H1 (cell line): ENCODE results near the gene HGFAC. TPM values are rescaled to one million over a fixed set of nuclear protein-coding genes. Genes with fewer than 3 reads are reported as not detected.

Experiments
- CTCF ChIA-PET: fragments of 300-600 bp; sonication (Branson Sonifier 250); formaldehyde crosslinking; loops from one replicate; lab custom pipeline; 2021; ENCODE audit not compliant: partially characterized antibody; lab: Charles Lee
- POLR2A ChIA-PET: fragments of 300-600 bp; sonication (Branson Sonifier 250); formaldehyde crosslinking; loops from one replicate; lab custom pipeline; 2021; ENCODE audit warnings: inconsistent platforms; ENCODE audit not compliant: partially characterized antibody; lab: Charles Lee
- DNase-seq, 2 experiments: peaks; one replicate each; pipeline versions ENCODE4 v3.0.0 to v3.0.0-alpha.2; 2010 to 2022; ENCODE audit warnings: low spot score in 2 of 2, low read depth in 1 of 2, mixed read lengths in 1 of 2
- FAIRE-seq: peaks from 2 replicates; lab custom pipeline; 2011; peaks lifted over from hg19 to GRCh38; lab: Jason Lieb, UNC
- H2AFZ ChIP-seq: 2 replicates; pipeline ENCODE4 v1.8.1; 2012; ENCODE audit warnings: low read length, inconsistent platforms
- H2AK5ac ChIP-seq: 2 replicates; pipeline ENCODE4 v1.6.1; 2013; ENCODE audit warnings: low read depth, low read length
- H2BK120ac ChIP-seq: replicated peaks from 2 replicates; pipeline ENCODE3; 2013; ENCODE audit warnings: low read depth, low read length, inconsistent platforms
- H2BK12ac ChIP-seq: 2 replicates; pipeline ENCODE4 v1.6.1; 2013; ENCODE audit warnings: low read depth, low read length
- H2BK15ac ChIP-seq: 2 replicates; pipeline ENCODE4 v1.6.1; 2013; ENCODE audit warnings: low read length
- H2BK20ac ChIP-seq: 2 replicates; pipeline ENCODE4 v1.6.1; 2013; ENCODE audit warnings: low read length
- H2BK5ac ChIP-seq: 2 replicates; pipeline ENCODE4 v1.6.1; 2013; ENCODE audit warnings: low read depth, low read length
- H3K14ac ChIP-seq: 2 replicates; pipeline ENCODE4 v1.6.1; 2013; ENCODE audit warnings: inconsistent platforms; ENCODE audit not compliant: insufficient read length
- H3K18ac ChIP-seq: 2 replicates; pipeline ENCODE4 v1.6.1; 2013; ENCODE audit warnings: low read length; ENCODE audit errors: extremely low read depth
- H3K23ac ChIP-seq: 2 replicates; pipeline ENCODE4 v1.6.1; 2013; ENCODE audit warnings: inconsistent platforms; ENCODE audit not compliant: insufficient read length
- H3K23me2 ChIP-seq: 2 replicates; pipeline ENCODE4 v1.6.1; 2013; ENCODE audit warnings: low read depth, low read length
- H3K27ac ChIP-seq: 2 replicates; pipeline ENCODE4 v1.6.1; 2011; ENCODE audit warnings: low read depth, low read length, inconsistent platforms
- H3K27me3 ChIP-seq, 4 experiments: replicated peaks in 1 of 4; 1 replicate in 1 of 4; 2 replicates in 3 of 4; pipeline versions ENCODE4 v1.6.1 to v1.8.1; 2011 to 2013; ENCODE audit warnings: low read length in 3 of 4, mild to moderate bottlenecking in 3 of 4, inconsistent platforms in 2 of 4, mixed read lengths in 2 of 4, moderate library complexity in 1 of 4; ENCODE audit not compliant: control insufficient read depth in 3 of 4, insufficient read depth in 3 of 4; ENCODE audit errors: extremely low read depth in 1 of 4
- H3K36me3 ChIP-seq, 4 experiments: 2 replicates each; pipeline versions ENCODE4 v1.6.1 to v1.8.1; 2011 to 2013; ENCODE audit warnings: mild to moderate bottlenecking in 4 of 4, low read length in 3 of 4, moderate library complexity in 2 of 4, control low read depth in 1 of 4, inconsistent platforms in 1 of 4; ENCODE audit not compliant: insufficient read depth in 4 of 4, control insufficient read depth in 2 of 4
- H3K4ac ChIP-seq: replicated peaks from 2 replicates; pipeline ENCODE3; 2013; ENCODE audit warnings: low read length, low read depth, mixed read lengths, inconsistent platforms; ENCODE audit not compliant: insufficient read length
- H3K4me1 ChIP-seq, 4 experiments: replicated peaks in 1 of 4; 1 replicate in 1 of 4; 2 replicates in 3 of 4; pipeline versions ENCODE4 v1.6.1 to v1.8.1; 2011 to 2013; ENCODE audit warnings: low read length in 3 of 4, inconsistent platforms in 2 of 4, mixed read lengths in 1 of 4; ENCODE audit not compliant: insufficient read depth in 4 of 4, control insufficient read depth in 3 of 4
- H3K4me2 ChIP-seq, 2 experiments: 2 replicates each; pipeline versions ENCODE4 v1.6.1 to v1.8.1; 2011 to 2013; ENCODE audit warnings: low read depth in 2 of 2, low read length in 2 of 2, control low read depth in 1 of 2, inconsistent platforms in 1 of 2, mild to moderate bottlenecking in 1 of 2; ENCODE audit not compliant: insufficient read depth in 1 of 2
- H3K4me3 ChIP-seq, 4 experiments: fragments of 200-600, 300-600 bp in 1 of 4; sonication (generic), shearing (Covaris generic), sonication (Bioruptor Twin) in 1 of 4; 2 replicates each; pipeline versions ENCODE4 v1.5.1 to v1.8.1; 2011 to 2016; ENCODE audit warnings: low read length in 4 of 4, low read depth in 3 of 4, control low read depth in 2 of 4, inconsistent platforms in 2 of 4, mild to moderate bottlenecking in 2 of 4, mixed read lengths in 1 of 4, moderate library complexity in 1 of 4; ENCODE audit not compliant: insufficient read depth in 2 of 4; ENCODE audit errors: extremely low read depth in 1 of 4
- H3K56ac ChIP-seq: replicated peaks from 2 replicates; pipeline ENCODE3; 2013; ENCODE audit warnings: low read depth, mild to moderate bottlenecking, mixed read lengths, low read length, inconsistent platforms; ENCODE audit not compliant: insufficient read length
- H3K79me1 ChIP-seq: 2 replicates; pipeline ENCODE4 v1.6.1; 2013; ENCODE audit warnings: low read depth, low read length, control low read depth
- H3K79me2 ChIP-seq, 2 experiments: 2 replicates each; pipeline versions ENCODE4 v1.6.1 to v1.8.1; 2012 to 2013; ENCODE audit warnings: low read length in 2 of 2, mild to moderate bottlenecking in 2 of 2, inconsistent platforms in 1 of 2; ENCODE audit not compliant: insufficient read depth in 2 of 2, control insufficient read depth in 1 of 2
- H3K9ac ChIP-seq, 4 experiments: replicated peaks in 1 of 4; 1 replicate in 1 of 4; 2 replicates in 3 of 4; pipeline versions ENCODE4 v1.6.1 to v1.8.1; 2011 to 2013; ENCODE audit warnings: low read depth in 3 of 4, low read length in 3 of 4, control low read depth in 2 of 4, mild to moderate bottlenecking in 2 of 4, moderate library complexity in 2 of 4, inconsistent platforms in 1 of 4; ENCODE audit errors: extremely low read depth in 1 of 4
- H3K9me3 ChIP-seq, 2 experiments: 2 replicates each; pipeline versions ENCODE4 v1.6.1 to v1.8.1; 2012 to 2013; ENCODE audit warnings: mild to moderate bottlenecking in 2 of 2, moderate library complexity in 2 of 2, control low read depth in 1 of 2, inconsistent platforms in 1 of 2, low read depth in 1 of 2, low read length in 1 of 2, mixed read lengths in 1 of 2; ENCODE audit not compliant: insufficient read depth in 2 of 2
- H4K20me1 ChIP-seq, 2 experiments: replicated peaks in 1 of 2; 2 replicates each; pipeline versions ENCODE3 to v1.8.1; 2011 to 2013; ENCODE audit warnings: inconsistent platforms in 2 of 2, low read length in 2 of 2, mild to moderate bottlenecking in 1 of 2; ENCODE audit not compliant: insufficient read depth in 2 of 2, control insufficient read depth in 1 of 2
- H4K5ac ChIP-seq: 2 replicates; pipeline ENCODE4 v1.6.1; 2013; ENCODE audit warnings: low read length, low read depth, mixed read lengths, inconsistent platforms; ENCODE audit not compliant: insufficient read length
- H4K8ac ChIP-seq: 2 replicates; pipeline ENCODE4 v1.8.0; 2013; ENCODE audit warnings: mild to moderate bottlenecking, moderate library complexity, low read length, inconsistent platforms; ENCODE audit not compliant: insufficient read depth; ENCODE audit errors: extremely low read depth
- H4K91ac ChIP-seq: replicated peaks from 2 replicates; pipeline ENCODE3; 2013; ENCODE audit warnings: low read length, mixed read lengths, inconsistent platforms; ENCODE audit not compliant: insufficient read length
- CTBP2 ChIP-seq: IDR thresholded peaks from 2 replicates; pipeline ENCODE4 v1.7.0; 2011; ENCODE audit warnings: borderline replicate concordance, mild to moderate bottlenecking, moderate library complexity, mixed read lengths, low read length; ENCODE audit not compliant: insufficient read depth, insufficient read length
- EGR1 ChIP-seq: IDR thresholded peaks from 2 replicates; pipeline ENCODE4 v1.6.1; 2011; ENCODE audit warnings: low read depth, low read length, borderline replicate concordance
- KDM1A ChIP-seq: fragments of 200-600, 300-600 bp; sonication (generic); IDR thresholded peaks from 2 replicates; pipeline ENCODE4 v1.7.1; 2016; ENCODE audit warnings: mild to moderate bottlenecking, low read length, borderline replicate concordance
- POLR2AphosphoS5 ChIP-seq: IDR thresholded peaks from 2 replicates; pipeline ENCODE4 v1.6.1; 2011; ENCODE audit warnings: low read depth, low read length
- RAD21 ChIP-seq, 2 experiments: IDR thresholded peaks in 1 of 2; conservative IDR thresholded peaks in 1 of 2; 2 replicates each; pipeline ENCODE4 v1.6.1; 2011; ENCODE audit warnings: low read depth in 2 of 2, low read length in 2 of 2, improper control_type of control experiment in 1 of 2, inconsistent platforms in 1 of 2, mild to moderate bottlenecking in 1 of 2, moderate library complexity in 1 of 2
- RBBP5 ChIP-seq: IDR thresholded peaks from 2 replicates; pipeline ENCODE4 v1.7.1; 2012; ENCODE audit warnings: low read depth, mild to moderate bottlenecking, inconsistent platforms, low read length, moderate library complexity, borderline replicate concordance
- RFX5 ChIP-seq: IDR thresholded peaks from 2 replicates; pipeline ENCODE4 v1.6.1; 2011; ENCODE audit warnings: low read depth, low read length, improper control_type of control experiment, borderline replicate concordance
- SIX5 ChIP-seq: IDR thresholded peaks from 2 replicates; pipeline ENCODE4 v1.6.1; 2011; ENCODE audit warnings: mild to moderate bottlenecking, low read depth, low read length
- YY1 ChIP-seq: IDR thresholded peaks from 2 replicates; pipeline ENCODE4 v1.6.1; 2011; ENCODE audit warnings: low read depth, mild to moderate bottlenecking, low read length
- WGBS, 2 experiments: shearing (Covaris generic) in 1 of 2; methylation state at CpG; one replicate each; pipeline versions ENCODE4 v1.1.6 to v1.1.7; 2013 to 2015; ENCODE audit warnings: low lambda C conversion rate in 2 of 2, mixed read lengths in 2 of 2, inconsistent platforms in 1 of 2, low coverage in 1 of 2, missing lambda C conversion rate in 1 of 2; ENCODE audit not compliant: insufficient replicate concordance in 2 of 2, insufficient coverage in 1 of 2, insufficient read length in 1 of 2; ENCODE audit errors: extremely low coverage in 1 of 2, missing lambda C conversion rate in 1 of 2; 5-methylcytosine and 5-hydroxymethylcytosine counted together
- polyA plus RNA-seq, 7 experiments: library from polyadenylated mRNA; depleted of rRNA in 3 of 7; stranded (reverse) in 5 of 7; unstranded in 2 of 7; fragments of >200 nt in 5 of 7; fragments of 200-250 nt in 2 of 7; gene quantifications; 1 replicate in 5 of 7; 2 replicates in 1 of 7; 4 replicates in 1 of 7; pipeline versions ENCODE4 v1.2.1 to v1.2.3, GENCODE V29; 2011 to 2013; ENCODE audit warnings: missing spikeins in 2 of 7, mixed read lengths in 2 of 7
- total RNA-seq: library from RNA; stranded (reverse); fragmentation: NEBNext Ultra II Directional; extraction: Animal tissue kit (Norgen Biotek cat#: 25700); gene quantifications from 2 replicates; pipeline ENCODE4 v1.2.1, GENCODE V29; 2021
- TF ChIP-seq, protein P1 (sequence below): IDR thresholded peaks from 2 replicates; pipeline ENCODE4 v1.6.1; 2012; ENCODE audit warnings: inconsistent platforms
- TF ChIP-seq, protein P2 (sequence below): IDR thresholded peaks from 2 replicates; pipeline ENCODE4 v1.6.1; 2011; ENCODE audit warnings: low read depth, mild to moderate bottlenecking, low read length; ENCODE audit not compliant: insufficient read depth

HGFAC gene
- total and polyA plus RNA-seq, 2 of the 8 experiments (the other 6 are each of a cell fraction or from before 2014, with no cell fraction given): 0.14 to 0.15 TPM

DNA sequence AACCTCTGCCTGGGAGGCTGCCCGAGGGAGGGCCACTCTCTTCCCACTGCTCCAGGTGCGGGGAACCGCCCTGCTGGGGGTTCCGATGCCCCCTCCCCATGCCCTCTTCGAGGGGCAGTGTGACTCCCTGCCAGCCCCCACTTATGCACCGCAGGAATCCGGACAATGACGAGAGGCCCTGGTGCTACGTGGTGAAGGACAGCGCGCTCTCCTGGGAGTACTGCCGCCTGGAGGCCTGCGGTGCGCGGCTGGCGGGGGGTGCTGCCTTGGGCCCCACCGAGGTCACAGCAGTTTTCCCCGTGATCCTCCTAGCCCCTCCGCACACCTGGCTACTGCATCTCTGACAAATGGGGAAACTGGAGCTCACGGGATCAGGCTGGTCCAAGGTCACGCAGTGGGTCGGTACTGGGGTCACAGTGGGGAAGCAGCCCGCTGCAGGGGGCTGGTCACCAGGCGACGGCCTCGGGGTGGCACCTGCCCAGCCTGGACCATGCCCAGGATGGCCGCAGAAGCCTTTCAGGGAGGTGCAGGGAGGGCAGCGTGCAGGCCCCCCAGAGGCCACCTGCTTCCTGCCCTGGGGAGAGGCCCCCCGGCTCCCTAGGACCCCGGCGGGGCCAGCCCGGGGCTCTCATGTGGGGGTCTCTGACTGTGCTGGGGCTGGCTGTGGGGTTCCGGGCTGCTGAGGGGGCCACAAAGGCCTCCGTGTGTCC, 3.5 kb downstream of the HGFAC start:
- Histone ChIP-seq H3K79me2 (no peaks in the 10 kb centered on the region), H2BK5ac (no peak overlapping the region), H4K20me1 (no peaks in the 10 kb centered on the region), H3K14ac (no peak overlapping the region), H4K91ac (no peak overlapping the region), H2AK5ac (no peak overlapping the region), H3K79me1 (no peaks in the 10 kb centered on the region), H2BK12ac (no peak overlapping the region), H3K18ac (no peak overlapping the region), H3K4me1 (no peaks in the 10 kb centered on the region; a peak in 1 of 7 replicates), H3K4ac (no peak overlapping the region), H4K8ac (no peak overlapping the region), H3K9ac (no peak overlapping the region), H3K23ac (no peak overlapping the region), H3K23me2 (no peaks in the 10 kb centered on the region), H2AFZ (no peak overlapping the region), H3K4me3 (no peak overlapping the region), H3K56ac (no peak overlapping the region), H2BK20ac (no peak overlapping the region), H4K5ac (no peak overlapping the region), H2BK15ac (no peak overlapping the region), H2BK120ac (no peak overlapping the region), H3K27me3 (no peaks in the 10 kb centered on the region), H3K9me3 (no peaks in the 10 kb centered on the region), H3K4me2 (no peak overlapping the region), H3K27ac (no peak overlapping the region), H3K36me3 (no peaks in the 10 kb centered on the region)
- FAIRE-seq (no peak), DNase-seq (no peak)
- POLR2A ChIA-PET: no interaction called here
- WGBS, 2 experiments: 91% methylated on average over 30 of the region's 34 CpGs; no CpG with 5 or more reads in 1 of the 2 experiments
- CTCF ChIA-PET: interaction anchor here (0.6 to 11.6 kb wide), 9 partner anchors 7 to 126 kb away, joined by 3 to 152 read pairs (median 19); no protein-coding TSS in a partner anchor
- TF ChIP-seq, protein P1, sequence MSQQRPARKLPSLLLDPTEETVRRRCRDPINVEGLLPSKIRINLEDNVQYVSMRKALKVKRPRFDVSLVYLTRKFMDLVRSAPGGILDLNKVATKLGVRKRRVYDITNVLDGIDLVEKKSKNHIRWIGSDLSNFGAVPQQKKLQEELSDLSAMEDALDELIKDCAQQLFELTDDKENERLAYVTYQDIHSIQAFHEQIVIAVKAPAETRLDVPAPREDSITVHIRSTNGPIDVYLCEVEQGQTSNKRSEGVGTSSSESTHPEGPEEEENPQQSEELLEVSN: no peak
- TF ChIP-seq CTBP2 (no peak), POLR2AphosphoS5 (no peak), RAD21 (IDR thresholded peaks at IDR 0.05 in 1 of 2, conservative IDR thresholded peaks at IDR 0.05 in 1 of 2; ENCODE audit: low read depth in 2 of 2, low read length in 2 of 2) (no peak), EGR1 (no peak), RBBP5 (no peak), SIX5 (no peak), YY1 (no peak), KDM1A (no peak), RFX5 (no peak)
- TF ChIP-seq, protein P2, sequence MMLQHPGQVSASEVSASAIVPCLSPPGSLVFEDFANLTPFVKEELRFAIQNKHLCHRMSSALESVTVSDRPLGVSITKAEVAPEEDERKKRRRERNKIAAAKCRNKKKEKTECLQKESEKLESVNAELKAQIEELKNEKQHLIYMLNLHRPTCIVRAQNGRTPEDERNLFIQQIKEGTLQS: no peak
